Stimulated activated CD8-positive, alpha-beta memory T cell treated with anti-CD3 and anti-CD28 coated beads, Interleukin-7, amount 100 ng/mL, for 24 hours (primary cell): Measurements from ENCODE around the gene EIF4E3.

ENCODE experiments used
- DNase-seq: peaks from one replicate; pipeline ENCODE4 v3.0.0-alpha.2; 2020; ENCODE audit warnings: low read depth

Gene EIF4E3

GRCh38 chr3:71647751-71648150 is 77.5 kb downstream of the EIF4E3 start:
- DNase-seq, result no peak

- DNase-seq, result no peak
Observed at GRCh38 chr3:71646971-71647370, 78.2 kb downstream of the EIF4E3 start.

- no peak for DNase-seq
Observed at GRCh38 chr3:71645140-71645539, 80.1 kb downstream of the EIF4E3 start.

- no peak for DNase-seq
Observed at GRCh38 chr3:71641674-71642073, 83.5 kb downstream of the EIF4E3 start.

GRCh38 chr3:71640331-71640983 is 84.7 kb downstream of the EIF4E3 start:
- DNase-seq, result no peak

- DNase-seq, result no peak
Observed at GRCh38 chr3:71636482-71636881, 88.7 kb downstream of the EIF4E3 start.

GRCh38 chr3:71636001-71636400 is 89.2 kb downstream of the EIF4E3 start:
- DNase-seq, result no peak

GRCh38 chr3:71634671-71635070 is 90.5 kb downstream of the EIF4E3 start:
- no peak for DNase-seq

GRCh38 chr3:71629711-71630110 is 95.5 kb downstream of the EIF4E3 start:
- no peak for DNase-seq

- no peak for DNase-seq
Observed at GRCh38 chr3:71629289-71629688, 95.9 kb downstream of the EIF4E3 start.

- no peak for DNase-seq
Observed at GRCh38 chr3:71628522-71628921, 96.7 kb downstream of the EIF4E3 start.

- no peak for DNase-seq
Observed at GRCh38 chr3:71625676-71626075, 99.5 kb downstream of the EIF4E3 start.
